Stimulated activated CD8-positive, alpha-beta memory T cell treated with anti-CD3 and anti-CD28 coated beads, Interleukin-15, amount 100 ng/mL, for 48 hours (primary cell): ENCODE measurements around the gene RBPMS2.

ENCODE experiments used
- DNase-seq, 2 donors: peaks; one replicate each; pipeline ENCODE4 v3.0.0-alpha.2; 2020; ENCODE audit warnings: low read depth in 2 of 2

The RBPMS2 gene

GRCh38 chr15:64691896-64692565 is 83.4 kb downstream of the RBPMS2 start:
- no peak for DNase-seq

- DNase-seq, result no peak
These were observed 84.7 kb downstream of the RBPMS2 start for GRCh38 chr15:64690578-64691296.

GRCh38 chr15:64690008-64690407 is 85.4 kb downstream of the RBPMS2 start:
- DNase-seq, result no peak
